T-helper 22 cell (primary cell): ENCODE results near the gene TMEM191C.
"Not testable (repeated sequence)": the region's sequence is repeated elsewhere in the genome, so short reads cannot be mapped to it uniquely, and the experiment has no call there.

Experiments
- DNase-seq: peaks from one replicate; pipeline ENCODE4 v3.0.0-alpha.2; 2020; ENCODE audit warnings: low read depth

TMEM191C gene

GRCh38 chr22:21473664-21474063, 6.5 kb downstream of the TMEM191C start:
- DNase-seq, result not testable (repeated sequence)

GRCh38 chr22:21484039-21484438, 16.9 kb downstream of the TMEM191C start:
- not testable (repeated sequence) for DNase-seq

GRCh38 chr22:21487723-21488122, 20.5 kb downstream of the TMEM191C start:
- DNase-seq, result not testable (repeated sequence)

- DNase-seq, result not testable (repeated sequence)
Observed at GRCh38 chr22:21489149-21489680, 22.0 kb downstream of the TMEM191C start.

GRCh38 chr22:21490556-21490955, 23.4 kb downstream of the TMEM191C start:
- not testable (repeated sequence) for DNase-seq

- not testable (repeated sequence) for DNase-seq
Observed at GRCh38 chr22:21492271-21492670, 25.1 kb downstream of the TMEM191C start.

GRCh38 chr22:21493789-21494782, 26.9 kb downstream of the TMEM191C start:
- DNase-seq, result not testable (repeated sequence)

- not testable (repeated sequence) for DNase-seq
Observed at GRCh38 chr22:21497984-21498383, 30.8 kb downstream of the TMEM191C start.

- DNase-seq, result not testable (repeated sequence)
Observed at GRCh38 chr22:21498489-21498888, 31.3 kb downstream of the TMEM191C start.

- not testable (repeated sequence) for DNase-seq
Observed at GRCh38 chr22:21499623-21500506, 32.7 kb downstream of the TMEM191C start.

- DNase-seq, result not testable (repeated sequence)
Observed at GRCh38 chr22:21510397-21510796, 43.2 kb downstream of the TMEM191C start.

- not testable (repeated sequence) for DNase-seq
Observed at GRCh38 chr22:21512022-21512421, 44.8 kb downstream of the TMEM191C start.

- DNase-seq, result not testable (repeated sequence)
Observed at GRCh38 chr22:21514117-21514516, 46.9 kb downstream of the TMEM191C start.

- not testable (repeated sequence) for DNase-seq
Observed at GRCh38 chr22:21515234-21515633, 48.0 kb downstream of the TMEM191C start.

GRCh38 chr22:21516522-21516921, 49.3 kb downstream of the TMEM191C start:
- not testable (repeated sequence) for DNase-seq

GRCh38 chr22:21516970-21517764, 50.0 kb downstream of the TMEM191C start:
- not testable (repeated sequence) for DNase-seq
